ENCODE measurements around the gene SCN5A. TPM values are rescaled to one million over a fixed set of nuclear protein-coding genes. Genes with fewer than 3 reads are reported as not detected.
A peak's percentile ranks its signal among the peaks of the same experiment; 100 is the strongest.

The SCN5A gene
- total RNA-seq (2021; fragmentation: NEBNext Ultra II Directional; extraction: Animal tissue kit (Norgen Biotek cat#: 25700)): 11.4 and 16.5 TPM in 2 replicates
- polyA plus RNA-seq (2011; rRNA removed): 4.8 and 6.8 TPM in 2 replicates
- 4.0 TPM for polyA plus RNA-seq (2011; cell fraction: cytosol; rRNA removed)
- polyA plus RNA-seq (2011; cell fraction: nucleus; rRNA removed): 14.7 TPM
- 4.1 to 5.5 TPM (median 4.6 TPM) in 4 replicates for polyA plus RNA-seq (2012, experiment 1 of 2)
- 2.6 TPM for polyA plus RNA-seq (2012, experiment 2 of 2)
- 5.3 TPM for polyA plus RNA-seq (2013, experiment 1 of 2)
- polyA plus RNA-seq (2013, experiment 2 of 2): 5.8 TPM
- polyA minus RNA-seq (2011; rRNA and poly(A)+ RNA removed): 12.6 and 14.0 TPM in 2 replicates
- polyA minus RNA-seq (2011; cell fraction: cytosol; rRNA and poly(A)+ RNA removed): 5.4 TPM
- 14.3 TPM for polyA minus RNA-seq (2011; cell fraction: nucleus; rRNA and poly(A)+ RNA removed)
- long read RNA-seq, experiment 1, partial matches to known transcripts: 6 of 8 reads
- long read RNA-seq, experiment 1, other reads (novel, unspliced or antisense): 2 of 8 reads
- long read RNA-seq, experiment 2: 0 reads

- Histone ChIP-seq H3K18ac (ENCODE audit: extremely low read depth, low read length) (peak within 1 kb of the TSS; percentile 82), H3K4me1 (replicated peaks in 1 of 4; ENCODE audit: control insufficient read depth in 3 of 4, insufficient read depth in 4 of 4, low read length in 3 of 4) (peaks cover 0 to 13% (median 6%) of the 10 kb centered on the region in 4 experiments; a peak in 5 of 7 replicates), H2BK15ac (ENCODE audit: low read length) (peak within 1 kb of the TSS; percentile 90), H3K14ac (ENCODE audit: insufficient read length) (peak within 1 kb of the TSS; percentile 2), H2BK120ac (replicated peaks; ENCODE audit: low read depth, low read length) (no peak within 1 kb of the TSS), H2BK20ac (ENCODE audit: low read length) (peak within 1 kb of the TSS; percentile 90; the same call in 1 of the 2 replicates), H4K5ac (ENCODE audit: insufficient read length, low read depth, low read length) (no peak within 1 kb of the TSS), H2BK12ac (ENCODE audit: low read depth, low read length) (peak within 1 kb of the TSS; percentile 99; the same call in 1 of the 2 replicates), H3K36me3 (ENCODE audit: control insufficient read depth in 2 of 4, insufficient read depth in 4 of 4, low read length in 3 of 4) (no peaks in the 10 kb centered on the region), H3K9me3 (ENCODE audit: insufficient read depth in 2 of 2, low read depth in 1 of 2, low read length in 1 of 2) (no peaks in the 10 kb centered on the region), H3K23me2 (ENCODE audit: low read depth, low read length) (peaks cover 14% of the 10 kb centered on the region; the same call in 1 of the 2 replicates), H3K23ac (ENCODE audit: insufficient read length) (no peak within 1 kb of the TSS), H2AK5ac (ENCODE audit: low read depth, low read length) (peak within 1 kb of the TSS; percentile 99), H4K8ac (ENCODE audit: extremely low read depth, insufficient read depth, low read length) (peak within 1 kb of the TSS; percentile 82), H3K4me2 (ENCODE audit: insufficient read depth in 1 of 2, low read depth in 2 of 2, low read length in 2 of 2) (peak within 1 kb of the TSS; percentile 93 to 94), H3K9ac (replicated peaks in 1 of 4; ENCODE audit: extremely low read depth in 1 of 4, low read depth in 3 of 4, low read length in 3 of 4) (peak within 1 kb of the TSS; percentile 20 to 57 (median 36); a peak in 6 of 7 replicates), H4K91ac (replicated peaks; ENCODE audit: insufficient read length, low read length) (peak within 1 kb of the TSS; percentile 19), H4K20me1 (replicated peaks in 1 of 2; ENCODE audit: control insufficient read depth in 1 of 2, insufficient read depth in 2 of 2, low read length in 2 of 2) (peaks cover 0 to 21% of the 10 kb centered on the region in 2 experiments), H3K27me3 (replicated peaks in 1 of 4; ENCODE audit: control insufficient read depth in 3 of 4, extremely low read depth in 1 of 4, insufficient read depth in 3 of 4, low read length in 3 of 4) (peaks cover 0 to 47% (median 28%) of the 10 kb centered on the region in 4 experiments; a peak in 6 of 7 replicates), H2BK5ac (ENCODE audit: low read depth, low read length) (peak within 1 kb of the TSS; percentile 66; the same call in 1 of the 2 replicates), H3K4me3 (ENCODE audit: extremely low read depth in 1 of 4, insufficient read depth in 2 of 4, low read depth in 3 of 4, low read length in 4 of 4) (peak within 1 kb of the TSS; percentile 63 to 90 (median 74)), H2AFZ (ENCODE audit: low read length) (0 out of 2 replicates have a peak within 1 kb of the TSS, but pooled peaks have one; percentile 57), H3K4ac (replicated peaks; ENCODE audit: insufficient read length, low read depth, low read length) (peak within 1 kb of the TSS; percentile 96), H3K27ac (ENCODE audit: low read depth, low read length) (no peak within 1 kb of the TSS), H3K79me1 (ENCODE audit: low read depth, low read length) (0 out of 2 replicates have a peak, but pooled peaks cover 7% of the 10 kb centered on the region), H3K56ac (replicated peaks; ENCODE audit: insufficient read length, low read depth, low read length) (peak within 1 kb of the TSS; percentile 13), H3K79me2 (ENCODE audit: control insufficient read depth in 1 of 2, insufficient read depth in 2 of 2, low read length in 2 of 2) (no peaks in the 10 kb centered on the region; a peak in 1 of 4 replicates)
- 11% methylated on average over 28 of the region's 76 CpGs; no CpG with 5 or more reads in 1 of the 2 experiments for WGBS, 2 experiments (ENCODE audit: extremely low coverage in 1 of 2, insufficient coverage in 1 of 2, insufficient read length in 1 of 2, insufficient replicate concordance in 2 of 2, low coverage in 1 of 2, low lambda C conversion rate in 2 of 2, missing lambda C conversion rate in 1 of 2)
- DNase-seq (ENCODE audit: low read depth in 1 of 2, low spot score in 2 of 2) (peak in 1 of 2 experiments; percentile 82), FAIRE-seq (no peak)
- TF ChIP-seq TEAD4 (IDR thresholded peaks at IDR 0.05; ENCODE audit: low read depth, low read length): no peak
- no peak for TF ChIP-seq JUND (IDR thresholded peaks at IDR 0.05; ENCODE audit: low read length)
- TF ChIP-seq TAF1 (IDR thresholded peaks at IDR 0.05; ENCODE audit: low read depth, low read length): 0 out of 2 replicates have a peak, but pooled peaks have one; percentile 26
- TF ChIP-seq PHF8 (conservative IDR thresholded peaks at IDR 0.05; ENCODE audit: low read depth, low read length): peak; percentile 69
- TF ChIP-seq POLR2A (IDR thresholded peaks at IDR 0.05; ENCODE audit: control extremely low read depth in 1 of 2, low read depth in 2 of 2, low read length in 2 of 2): peak in 1 of 2 experiments; percentile 60; a peak in 1 of 3 replicates
- peak; percentile 72 for TF ChIP-seq KDM4A (IDR thresholded peaks at IDR 0.05; ENCODE audit: low read depth, low read length, severe bottlenecking)
- TF ChIP-seq MAX (IDR thresholded peaks at IDR 0.05): peak; percentile 58; the same call in 1 of the 2 replicates
- 0 out of 4 replicates have a peak, but pooled peaks of 1 of the 2 experiments have one; percentile 21 for TF ChIP-seq SIN3A (conservative IDR thresholded peaks at IDR 0.05 in 1 of 2, IDR thresholded peaks at IDR 0.05 in 1 of 2; ENCODE audit: low read depth in 1 of 2, low read length in 2 of 2)
- CTCF ChIA-PET (ENCODE audit: partially characterized antibody): interaction anchor here (3.7 to 29.3 kb wide), 3 partner anchors 7 to 129 kb away, joined by 43 to 538 read pairs (median 506); no protein-coding TSS in a partner anchor
- POLR2A ChIA-PET (ENCODE audit: partially characterized antibody): no interaction called here
Measured at GRCh38 chr3:38649500-38650247, at the start of gene SCN5A. Gene SCN5A (minus strand): TSS chr3:38649687. CDS start chr3:38633307, 16,380 bp downstream.
